ENCODE results near the gene RNASE8. TPM values are rescaled to one million over a fixed set of nuclear protein-coding genes. Genes with fewer than 3 reads are reported as not detected.

RNASE8 gene
- total and polyA plus RNA-seq, 9 donors = not detected

- H3K9me3 ChIP-seq = no peaks in the 10 kb centered on the region
- no peak overlapping the region for H3K27ac ChIP-seq
- WGBS, 3 donors = 61 to 66% (median 61%) methylated on average over 13 of the region's 13 CpGs
- H3K4me3 ChIP-seq = no peak overlapping the region
- no peaks in the 10 kb centered on the region for H3K36me3 ChIP-seq
- no peak for DNase-seq
- TF ChIP-seq CTCF (IDR thresholded peaks at IDR 0.05) (no peak), EP300 (IDR thresholded peaks at IDR 0.05) (no peak), POLR2A (IDR thresholded peaks at IDR 0.05) (no peak)
- intact Hi-C loops (cut with DNase I) = no loop called here
- no peaks in the 10 kb centered on the region for H3K4me1 ChIP-seq (ENCODE audit: insufficient read depth)
- H3K27me3 ChIP-seq = no peaks in the 10 kb centered on the region
Measured at GRCh38 chr14:21060614-21061346, 3.2 kb downstream of the RNASE8 start.

GRCh38 chr14:21061347-21061668 is 3.7 kb downstream of the RNASE8 start:
- intact Hi-C loops (cut with DNase I) = no loop called here

DNA sequence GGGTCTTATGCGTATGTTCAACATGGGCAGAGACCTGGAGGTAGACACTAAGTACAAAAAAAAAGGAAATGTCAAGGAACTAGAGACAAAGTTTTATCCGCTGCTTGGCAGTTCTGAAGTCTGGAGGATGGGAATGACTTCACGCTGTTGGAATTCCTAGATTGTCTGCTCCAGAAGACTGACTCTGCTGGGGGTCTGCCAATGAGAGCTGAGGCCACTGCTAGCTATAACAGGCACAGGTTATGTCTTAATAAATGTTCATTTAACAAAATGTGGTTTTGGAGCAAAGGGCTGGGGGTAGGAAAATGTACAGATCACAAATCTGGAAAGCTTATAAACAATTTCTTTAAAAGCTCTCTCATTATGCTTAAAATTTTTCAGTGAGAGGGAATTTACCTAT is 5.9 kb downstream of the RNASE8 start:
- 20 to 29% (median 26%) methylated on average over 3 of the region's 3 CpGs for WGBS, 3 donors
- Histone ChIP-seq H3K36me3 (no peaks in the 10 kb centered on the region), H3K4me3 (no peak overlapping the region), H3K9me3 (no peaks in the 10 kb centered on the region), H3K27me3 (no peaks in the 10 kb centered on the region), H3K27ac (no peak overlapping the region), H3K4me1 (ENCODE audit: insufficient read depth) (no peaks in the 10 kb centered on the region)
- no peak for DNase-seq
- no peak for TF ChIP-seq POLR2A (IDR thresholded peaks at IDR 0.05)
- no peak for TF ChIP-seq CTCF (IDR thresholded peaks at IDR 0.05)
- no peak for TF ChIP-seq EP300 (IDR thresholded peaks at IDR 0.05)
- intact Hi-C loops (cut with DNase I) = no loop called here

More at GRCh38 chr14:21061347-21061668, 3.7 kb downstream of the RNASE8 start:
- DNase-seq = no peak
- TF ChIP-seq POLR2A (IDR thresholded peaks at IDR 0.05) (no peak), CTCF (IDR thresholded peaks at IDR 0.05) (no peak), EP300 (IDR thresholded peaks at IDR 0.05) (no peak)
- H3K9me3 ChIP-seq = no peaks in the 10 kb centered on the region
- H3K27ac ChIP-seq = no peak overlapping the region
- H3K27me3 ChIP-seq = no peaks in the 10 kb centered on the region
- 84 to 89% (median 84%) methylated on average over 3 of the region's 3 CpGs for WGBS, 3 donors
- H3K4me1 ChIP-seq (ENCODE audit: insufficient read depth) = no peaks in the 10 kb centered on the region
- no peak overlapping the region for H3K4me3 ChIP-seq
- H3K36me3 ChIP-seq = no peaks in the 10 kb centered on the region

- H3K27ac ChIP-seq = no peak overlapping the region
- no peak for DNase-seq
- H3K27me3 ChIP-seq = no peaks in the 10 kb centered on the region
- no peaks in the 10 kb centered on the region for H3K36me3 ChIP-seq
- intact Hi-C loops (cut with DNase I) = loop anchor here in 2 of 4 donors (5.0 kb wide), 1 partner anchor 35 kb away; the partner anchor contains the start of gene TMEM253 (in 2 of the 2)
- no peak overlapping the region for H3K4me3 ChIP-seq
- no peak for TF ChIP-seq CTCF (IDR thresholded peaks at IDR 0.05)
- no peak for TF ChIP-seq EP300 (IDR thresholded peaks at IDR 0.05)
- no peak for TF ChIP-seq POLR2A (IDR thresholded peaks at IDR 0.05)
- H3K4me1 ChIP-seq (ENCODE audit: insufficient read depth) = no peaks in the 10 kb centered on the region
- H3K9me3 ChIP-seq = no peaks in the 10 kb centered on the region
- 80 to 82% (median 82%) methylated on average over 7 of the region's 7 CpGs for WGBS, 3 donors
Measured at GRCh38 chr14:21066882-21067502, 9.4 kb downstream of the RNASE8 start.
